ENCODE results near the gene TTC27. TPM values are rescaled to one million over a fixed set of nuclear protein-coding genes. Genes with fewer than 3 reads are reported as not detected.

Gene TTC27
- polyA plus RNA-seq, 3 donors: 4.0 to 4.8 (median 4.4) TPM

GRCh38 chr2:32706815-32707579 is 79.1 kb downstream of the TTC27 start:
- Histone ChIP-seq H3K27ac (ENCODE audit: low read depth in 1 of 2, low read length in 2 of 2) (no peak overlapping the region), H3K9me3 (replicated peaks in 1 of 2; ENCODE audit: control insufficient read depth in 1 of 2, insufficient read depth in 1 of 2, low read length in 2 of 2) (no peaks in the 10 kb centered on the region), H3K4me2 (replicated peaks; ENCODE audit: extremely low read depth, low read length, poor library complexity, severe bottlenecking) (no peak overlapping the region), H3K9ac (ENCODE audit: insufficient read depth, low read length, poor library complexity, severe bottlenecking) (no peak overlapping the region), H2AFZ (ENCODE audit: insufficient read depth, low read depth, low read length, poor library complexity, severe bottlenecking) (no peak overlapping the region), H3K36me3 (replicated peaks in 1 of 2; ENCODE audit: control insufficient read depth in 1 of 2, insufficient read depth in 2 of 2, low read length in 2 of 2) (peaks cover 17 to 36% of the 10 kb centered on the region in 2 donors), H3K27me3 (ENCODE audit: control insufficient read depth in 2 of 2, insufficient read depth in 2 of 2, low read length in 2 of 2) (no peaks in the 10 kb centered on the region), H4K20me1 (ENCODE audit: insufficient read depth, low read length) (no peaks in the 10 kb centered on the region), H3K4me1 (ENCODE audit: control insufficient read depth in 1 of 2, insufficient read depth in 2 of 2, low read length in 2 of 2) (peaks cover 0 to 8% of the 10 kb centered on the region in 2 donors), H3K79me2 (ENCODE audit: insufficient read depth, low read length) (no peaks in the 10 kb centered on the region), H3K4me3 (replicated peaks in 1 of 3; ENCODE audit: low read depth in 2 of 3, low read length in 3 of 3) (no peak overlapping the region)
- no peak overlapping the region for H3K4me3 Mint-ChIP-seq
- H3K4me1 Mint-ChIP-seq: peaks cover 5% of the 10 kb centered on the region
- H3K27me3 Mint-ChIP-seq (ENCODE audit: low read depth in 3 of 3): no peaks in the 10 kb centered on the region
- H3K9me3 Mint-ChIP-seq: no peaks in the 10 kb centered on the region
- intact Hi-C loops (cut with micrococcal nuclease): no loop called here
- H3K36me3 Mint-ChIP-seq: peaks cover 29 to 56% of the 10 kb centered on the region in 2 donors
- TF ChIP-seq CTCF (IDR thresholded peaks at IDR 0.05): no peak
- no peak for DNase-seq
- 100% methylated on average over 2 of the region's 5 CpGs for WGBS (ENCODE audit: insufficient coverage)
- no peak overlapping the region for H3K27ac Mint-ChIP-seq

- Histone ChIP-seq H3K4me1 (ENCODE audit: control insufficient read depth in 1 of 2, insufficient read depth in 2 of 2, low read length in 2 of 2) (peaks cover 0 to 8% of the 10 kb centered on the region in 2 donors), H2AFZ (ENCODE audit: insufficient read depth, low read depth, low read length, poor library complexity, severe bottlenecking) (no peak overlapping the region), H3K4me3 (replicated peaks in 1 of 3; ENCODE audit: low read depth in 2 of 3, low read length in 3 of 3) (no peak overlapping the region), H3K27me3 (ENCODE audit: control insufficient read depth in 2 of 2, insufficient read depth in 2 of 2, low read length in 2 of 2) (no peaks in the 10 kb centered on the region), H3K79me2 (ENCODE audit: insufficient read depth, low read length) (no peaks in the 10 kb centered on the region), H3K27ac (ENCODE audit: low read depth in 1 of 2, low read length in 2 of 2) (no peak overlapping the region), H4K20me1 (ENCODE audit: insufficient read depth, low read length) (no peaks in the 10 kb centered on the region), H3K9ac (ENCODE audit: insufficient read depth, low read length, poor library complexity, severe bottlenecking) (no peak overlapping the region), H3K9me3 (replicated peaks in 1 of 2; ENCODE audit: control insufficient read depth in 1 of 2, insufficient read depth in 1 of 2, low read length in 2 of 2) (no peaks in the 10 kb centered on the region), H3K36me3 (replicated peaks in 1 of 2; ENCODE audit: control insufficient read depth in 1 of 2, insufficient read depth in 2 of 2, low read length in 2 of 2) (peaks cover 0 to 9% of the 10 kb centered on the region in 2 donors), H3K4me2 (replicated peaks; ENCODE audit: extremely low read depth, low read length, poor library complexity, severe bottlenecking) (no peak overlapping the region)
- Mint-ChIP-seq H3K27ac (no peak overlapping the region), H3K4me1 (peaks cover 5% of the 10 kb centered on the region), H3K36me3 (peaks cover 18 to 36% of the 10 kb centered on the region in 2 donors), H3K9me3 (peaks cover 0 to 5% (median 2%) of the 10 kb centered on the region in 7 donors), H3K27me3 (ENCODE audit: low read depth in 3 of 3) (no peaks in the 10 kb centered on the region), H3K4me3 (no peak overlapping the region)
- intact Hi-C loops (cut with micrococcal nuclease): no loop called here
- peak in 1 of 3 donors; percentile 8 for DNase-seq
- WGBS (ENCODE audit: insufficient coverage): no CpG with 5 or more reads among the region's 4 CpGs
- no peak for TF ChIP-seq CTCF (IDR thresholded peaks at IDR 0.05)
These were observed 83.4 kb downstream of the TTC27 start for GRCh38 chr2:32711219-32711618.
